OCI-LY7 (cell line): ENCODE measurements around the gene ADCY5. TPM values are rescaled to one million over a fixed set of nuclear protein-coding genes. Genes with fewer than 3 reads are reported as not detected.

Source experiments
- BruUV-seq: library from RNA; stranded (reverse); fragments of 400-500 nt; replicated peaks from 2 replicates; lab custom pipeline; 2021; lab: Mats Ljungman, UMichigan
- CTCF ChIA-PET: fragments of 300-600 bp; sonication (Branson Sonifier 250); formaldehyde crosslinking; loops from one replicate; lab custom pipeline; 2022; ENCODE audit warnings: antibody characterized with exemption; ENCODE audit not compliant: unreplicated experiment; lab: Charles Lee
- POLR2A ChIA-PET: fragments of 300-600 bp; sonication (Branson Sonifier 250); formaldehyde crosslinking; loops from one replicate; lab custom pipeline; 2022; ENCODE audit warnings: antibody characterized with exemption; lab: Charles Lee
- DNase-seq: peaks from one replicate; pipeline ENCODE4 v3.0.0-alpha.2; 2015; ENCODE audit warnings: low spot score
- H2AFZ ChIP-seq: fragments of 200-600 bp; sonication (generic), shearing (Covaris generic); 2 replicates; pipeline ENCODE4 v1.6.1; 2014; ENCODE audit warnings: mild to moderate bottlenecking, antibody characterized with exemption, low read length, moderate library complexity
- H3K27ac ChIP-seq: fragments of 200-600 bp; sonication (generic); 2 replicates; pipeline ENCODE4 v1.5.1; 2014; ENCODE audit warnings: mixed run types, low read depth, mild to moderate bottlenecking, moderate library complexity, low read length, inconsistent platforms; ENCODE audit not compliant: poor library complexity, severe bottlenecking
- H3K36me3 ChIP-seq: fragments of 200-600 bp; sonication (generic); 2 replicates; pipeline ENCODE4 v1.6.1; 2014; ENCODE audit warnings: mild to moderate bottlenecking, antibody characterized with exemption, low read length, moderate library complexity, mixed read lengths; ENCODE audit not compliant: insufficient read depth
- H3K4me1 ChIP-seq: fragments of 200-600 bp; sonication (generic); 2 replicates; pipeline ENCODE4 v1.5.1; 2014; ENCODE audit warnings: mild to moderate bottlenecking, low read length; ENCODE audit not compliant: insufficient read depth, poor library complexity, severe bottlenecking
- H3K4me2 ChIP-seq: fragments of 200-600 bp; sonication (generic); 2 replicates; pipeline ENCODE4 v1.6.1; 2014; ENCODE audit warnings: mild to moderate bottlenecking, low read length
- H3K4me3 ChIP-seq: fragments of 200-600 bp; sonication (generic); 2 replicates; pipeline ENCODE4 v1.5.1; 2014; ENCODE audit warnings: mild to moderate bottlenecking, low read depth, low read length; ENCODE audit not compliant: poor library complexity, severe bottlenecking
- H3K79me2 ChIP-seq: fragments of 200-600 bp; sonication (generic); 2 replicates; pipeline ENCODE4 v1.6.1; 2016; ENCODE audit warnings: low read depth, mild to moderate bottlenecking, low read length, moderate library complexity, mixed read lengths; ENCODE audit not compliant: insufficient read depth
- H3K9me2 ChIP-seq: fragments of 200-600 bp; sonication (generic); 2 replicates; pipeline ENCODE4 v1.6.1; 2016; ENCODE audit warnings: mild to moderate bottlenecking, low read length, mixed read lengths; ENCODE audit not compliant: insufficient read depth
- H3K9me3 ChIP-seq: fragments of 200-600 bp; sonication (generic); 2 replicates; pipeline ENCODE4 v1.6.1; 2014; ENCODE audit warnings: mild to moderate bottlenecking, mixed run types, low read length, mixed read lengths
- H4K20me1 ChIP-seq: fragments of 200-600 bp; sonication (generic); 2 replicates; pipeline ENCODE4 v1.6.1; 2014; ENCODE audit warnings: mild to moderate bottlenecking, antibody characterized with exemption, low read length, moderate library complexity, mixed read lengths; ENCODE audit not compliant: insufficient read depth
- CTCF ChIP-seq: fragments of 200-600 bp; sonication (generic); conservative IDR thresholded peaks from 2 replicates; pipeline ENCODE4 v1.5.1; 2014; ENCODE audit warnings: mild to moderate bottlenecking, antibody characterized with exemption, low read length, moderate library complexity, mixed read lengths
- EZH2phosphoT487 ChIP-seq: fragments of 200-600 bp; sonication (generic); IDR thresholded peaks from 2 replicates; pipeline ENCODE4 v1.6.1; 2018; ENCODE audit warnings: low read depth, borderline replicate concordance, mild to moderate bottlenecking, mixed run types, antibody characterized with exemption, low read length, moderate library complexity, mixed read lengths
- intact Hi-C: fragments of 100-400 bp; cut with micrococcal nuclease; formaldehyde crosslinking; loops from one replicate; pipeline ENCODE4 v1.10.0; 2022; ENCODE audit not compliant: unreplicated experiment
- total RNA-seq, 2 experiments: library from RNA; depleted of rRNA in 1 of 2; stranded (reverse); fragments of >200 nt in 1 of 2; shearing (Covaris generic) in 1 of 2; gene quantifications; 2 replicates each; pipeline ENCODE4 v1.2.3, GENCODE V29; 2014 to 2022

Gene ADCY5
- total RNA-seq, 2 experiments from 2014 or later, result 0.03 to 0.63 TPM

GRCh38 chr3:123458255-123458654 lies 9.4 kb upstream of the ADCY5 start:
- no peaks in the 10 kb centered on the region for H3K9me2 ChIP-seq
- no peak for DNase-seq
- intact Hi-C loops, result no loop called here
- H3K27ac ChIP-seq, result no peak overlapping the region
- H3K79me2 ChIP-seq, result no peaks in the 10 kb centered on the region
- no peaks in the 10 kb centered on the region for H3K4me1 ChIP-seq
- H4K20me1 ChIP-seq, result no peaks in the 10 kb centered on the region
- no peak overlapping the region for H3K4me2 ChIP-seq
- POLR2A ChIA-PET, result no interaction called here
- no peak overlapping the region for H2AFZ ChIP-seq
- CTCF ChIA-PET, result no interaction called here
- no peak for TF ChIP-seq EZH2phosphoT487
- no peak for TF ChIP-seq CTCF
- no peaks in the 10 kb centered on the region for H3K36me3 ChIP-seq
- no peaks in the 10 kb centered on the region for H3K9me3 ChIP-seq
- H3K4me3 ChIP-seq, result no peak overlapping the region
- BruUV-seq, result no TSS peak

- Histone ChIP-seq H3K79me2 (no peaks in the 10 kb centered on the region), H2AFZ (no peak overlapping the region), H3K4me3 (no peak overlapping the region), H3K9me3 (no peaks in the 10 kb centered on the region), H4K20me1 (no peaks in the 10 kb centered on the region), H3K36me3 (no peaks in the 10 kb centered on the region), H3K27ac (no peak overlapping the region), H3K9me2 (no peaks in the 10 kb centered on the region), H3K4me1 (no peaks in the 10 kb centered on the region), H3K4me2 (no peak overlapping the region)
- no TSS peak for BruUV-seq
- no peak for DNase-seq
- ChIA-PET CTCF (no interaction called here), POLR2A (no interaction called here)
- intact Hi-C loops, result no loop called here
- TF ChIP-seq CTCF, result no peak
- TF ChIP-seq EZH2phosphoT487, result no peak
Measured at GRCh38 chr3:123457841-123458240, 9.0 kb upstream of the ADCY5 start.

GRCh38 chr3:123453675-123454074 lies 4.8 kb upstream of the ADCY5 start:
- no peaks in the 10 kb centered on the region for H3K9me3 ChIP-seq
- no peak overlapping the region for H3K4me2 ChIP-seq
- DNase-seq, result no peak
- H2AFZ ChIP-seq, result no peak overlapping the region
- TF ChIP-seq CTCF (no peak), EZH2phosphoT487 (no peak)
- H3K4me3 ChIP-seq, result no peak overlapping the region
- H3K4me1 ChIP-seq, result no peaks in the 10 kb centered on the region
- no peaks in the 10 kb centered on the region for H4K20me1 ChIP-seq
- no peaks in the 10 kb centered on the region for H3K36me3 ChIP-seq
- no peaks in the 10 kb centered on the region for H3K9me2 ChIP-seq
- ChIA-PET POLR2A (interaction anchor here (0.7 kb wide), 1 partner anchor 81 kb away, joined by 3 read pairs; no protein-coding TSS in a partner anchor), CTCF (no interaction called here)
- H3K79me2 ChIP-seq, result no peaks in the 10 kb centered on the region
- no peak overlapping the region for H3K27ac ChIP-seq
- intact Hi-C loops, result no loop called here
- no TSS peak for BruUV-seq
